ENCODE data around the gene SHCBP1. TPM values are rescaled to one million over a fixed set of nuclear protein-coding genes. Genes with fewer than 3 reads are reported as not detected.

Gene SHCBP1
- total RNA-seq, 1 donor from 2014 or later: 35.6 TPM

GRCh38 chr16:46618516-46618915, 2.7 kb downstream of the SHCBP1 start:
- DNase-seq (ENCODE audit: low spot score): no peak

- DNase-seq (ENCODE audit: low spot score): no peak
Observed at GRCh38 chr16:46614006-46614405, 7.2 kb downstream of the SHCBP1 start.

GRCh38 chr16:46613352-46613751, 7.8 kb downstream of the SHCBP1 start:
- DNase-seq (ENCODE audit: low spot score): no peak

- no peak for DNase-seq (ENCODE audit: low spot score)
Observed at GRCh38 chr16:46612121-46612520, 9.1 kb downstream of the SHCBP1 start.

- peak; percentile 64 for DNase-seq (ENCODE audit: low spot score)
Observed at GRCh38 chr16:46607529-46607928, 13.7 kb downstream of the SHCBP1 start.

- DNase-seq (ENCODE audit: low spot score): no peak
Observed at GRCh38 chr16:46606231-46606630, 14.9 kb downstream of the SHCBP1 start.

- no peak for DNase-seq (ENCODE audit: low spot score)
Observed at GRCh38 chr16:46591257-46591656, 29.9 kb downstream of the SHCBP1 start.

- DNase-seq (ENCODE audit: low spot score): no peak
Observed at GRCh38 chr16:46586011-46586577, 35.1 kb downstream of the SHCBP1 start.

- DNase-seq (ENCODE audit: low spot score): no peak
Observed at GRCh38 chr16:46583036-46583435, 38.1 kb downstream of the SHCBP1 start.

GRCh38 chr16:46582313-46582712, 38.9 kb downstream of the SHCBP1 start:
- no peak for DNase-seq (ENCODE audit: low spot score)

- DNase-seq (ENCODE audit: low spot score): no peak
Observed at GRCh38 chr16:46577988-46578579, 43.1 kb downstream of the SHCBP1 start.

- no peak for DNase-seq (ENCODE audit: low spot score)
Observed at GRCh38 chr16:46573834-46574159, 47.4 kb downstream of the SHCBP1 start.

- no peak for DNase-seq (ENCODE audit: low spot score)
Observed at GRCh38 chr16:46573008-46573833, 48.0 kb downstream of the SHCBP1 start.

GRCh38 chr16:46569231-46569735, 51.9 kb downstream of the SHCBP1 start:
- no peak for DNase-seq (ENCODE audit: low spot score)

- no peak for DNase-seq (ENCODE audit: low spot score)
Observed at GRCh38 chr16:46568472-46569230, 52.5 kb downstream of the SHCBP1 start.

GRCh38 chr16:46562979-46563378, 58.2 kb downstream of the SHCBP1 start:
- DNase-seq (ENCODE audit: low spot score): no peak

GRCh38 chr16:46558018-46558417, 63.2 kb downstream of the SHCBP1 start:
- DNase-seq (ENCODE audit: low spot score): no peak

- no peak for DNase-seq (ENCODE audit: low spot score)
Observed at GRCh38 chr16:46555951-46556350, 65.2 kb downstream of the SHCBP1 start.

GRCh38 chr16:46554435-46554834, 66.7 kb downstream of the SHCBP1 start:
- DNase-seq (ENCODE audit: low spot score): peak; percentile 61

GRCh38 chr16:46549477-46549876, 71.7 kb downstream of the SHCBP1 start:
- no peak for DNase-seq (ENCODE audit: low spot score)

Data from umbilical cord (tissue), 2 donors.